Neural crest cell (in vitro differentiated cells): Measurements from ENCODE around the gene FAM171A1. TPM values are rescaled to one million over a fixed set of nuclear protein-coding genes. Genes with fewer than 3 reads are reported as not detected.
"Not testable (repeated sequence)": the region's sequence is repeated elsewhere in the genome, so short reads cannot be mapped to it uniquely, and the experiment has no call there.

Experiments
- DNase-seq: peaks from one replicate; pipeline ENCODE4 v3.0.0; 2021; ENCODE audit warnings: low read depth, mixed read lengths, low spot score
- H3K27ac Mint-ChIP-seq: one replicate; pipeline ENCODE4 v1.8.0; 2021; ENCODE audit warnings: mild to moderate bottlenecking, mixed read lengths; ENCODE audit not compliant: unreplicated experiment
- H3K27me3 Mint-ChIP-seq: 2 replicates; pipeline ENCODE4 v1.8.0; 2021; ENCODE audit warnings: low read depth, mild to moderate bottlenecking, mixed read lengths
- H3K36me3 Mint-ChIP-seq: 2 replicates; pipeline ENCODE4 v1.8.0; 2021; ENCODE audit warnings: low read depth, mild to moderate bottlenecking, mixed read lengths
- H3K4me1 Mint-ChIP-seq: 2 replicates; pipeline ENCODE4 v1.8.0; 2021; ENCODE audit warnings: mixed read lengths
- H3K4me3 Mint-ChIP-seq: one replicate; pipeline ENCODE4 v1.8.0; 2021; ENCODE audit warnings: mild to moderate bottlenecking, mixed read lengths
- H3K9me3 Mint-ChIP-seq: 2 replicates; pipeline ENCODE4 v1.8.0; 2021; ENCODE audit warnings: mixed read lengths
- CTCF ChIP-seq: fragments of 200-600 bp; sonication (generic); conservative IDR thresholded peaks from 2 replicates; pipeline ENCODE4 v1.5.0; 2021; ENCODE audit warnings: antibody characterized with exemption, mild to moderate bottlenecking
- total RNA-seq: library from RNA; stranded (reverse); gene quantifications from 2 replicates; pipeline ENCODE4 v1.2.1, GENCODE V29; 2021

Gene FAM171A1
- total RNA-seq, 1 donor from 2014 or later, result 64.2 TPM

DNA sequence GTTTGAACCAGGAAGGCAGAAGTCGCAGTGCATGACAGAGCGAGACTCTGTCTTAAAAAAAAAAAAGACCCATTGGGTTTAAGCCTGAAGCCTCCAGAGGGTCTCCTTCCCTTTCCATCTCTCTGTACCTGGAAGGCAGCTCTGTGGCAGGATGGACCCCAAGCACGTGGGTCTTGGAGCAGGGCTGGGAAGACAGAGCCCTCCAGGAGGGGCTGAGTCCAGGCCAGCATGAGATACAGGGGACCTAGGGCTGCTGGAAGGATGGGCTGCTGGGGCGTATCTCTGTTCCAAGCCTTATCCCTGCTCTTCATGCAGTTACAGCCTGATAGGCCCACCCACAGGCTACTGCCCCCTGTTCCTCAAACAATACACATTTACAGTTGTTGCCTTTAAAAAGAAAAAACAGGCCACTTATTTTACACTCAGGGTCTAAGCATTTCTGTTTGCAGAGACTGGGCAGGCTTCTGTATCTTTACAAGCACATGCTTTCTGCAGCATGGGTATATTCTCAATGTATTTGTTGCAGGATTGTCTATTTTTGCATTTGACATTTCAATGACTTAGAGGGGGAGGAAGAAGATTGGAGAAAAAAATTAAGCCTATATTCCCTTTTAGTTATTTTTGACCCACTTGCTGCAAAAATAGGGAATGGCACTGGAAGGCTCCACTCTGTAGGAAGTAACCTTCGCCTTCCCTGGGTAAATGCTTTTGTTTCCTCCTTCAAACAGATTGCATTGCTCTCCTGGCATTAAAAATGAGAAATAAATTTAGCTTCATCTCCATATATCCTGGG is 60.1 kb downstream of the FAM171A1 start:
- H3K9me3 Mint-ChIP-seq, result no peaks in the 10 kb centered on the region

DNA sequence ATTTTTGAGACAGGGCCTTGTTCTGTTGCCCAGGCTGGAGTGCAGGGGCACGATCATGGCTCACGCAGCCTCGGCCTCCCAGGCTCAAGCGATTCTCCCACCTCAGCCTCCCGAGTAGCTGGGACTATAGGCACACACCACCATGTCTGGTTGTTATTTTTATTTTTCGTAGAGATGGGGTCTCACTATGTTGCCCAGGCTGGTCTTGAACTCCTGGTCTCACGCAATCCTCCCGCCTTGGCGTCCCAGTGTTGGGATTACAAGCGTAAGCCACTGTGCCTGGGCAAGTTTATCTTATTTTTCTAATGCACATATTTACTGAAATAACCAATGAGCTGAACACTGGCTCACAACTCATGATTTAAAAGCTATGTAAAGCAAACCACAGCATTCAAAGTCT is 61.9 kb downstream of the FAM171A1 start:
- Mint-ChIP-seq H3K27me3 (no peaks in the 10 kb centered on the region), H3K27ac (peak overlapping the region; percentile 29), H3K36me3 (no peaks in the 10 kb centered on the region), H3K4me1 (peaks cover 26% of the 10 kb centered on the region), H3K9me3 (no peaks in the 10 kb centered on the region), H3K4me3 (no peak overlapping the region)
- no peak for TF ChIP-seq CTCF
- DNase-seq, result no peak

More for the DNA sequence above, 60.1 kb downstream of the FAM171A1 start:
- no peak for DNase-seq
- Mint-ChIP-seq H3K27ac (no peak overlapping the region), H3K27me3 (no peaks in the 10 kb centered on the region), H3K36me3 (no peaks in the 10 kb centered on the region), H3K4me3 (no peak overlapping the region), H3K4me1 (peaks cover 37% of the 10 kb centered on the region)
- no peak for TF ChIP-seq CTCF

- H3K36me3 Mint-ChIP-seq, result no peaks in the 10 kb centered on the region
- H3K27ac Mint-ChIP-seq, result no peak overlapping the region
- DNase-seq, result no peak
- H3K4me1 Mint-ChIP-seq, result peaks cover 7% of the 10 kb centered on the region
- H3K27me3 Mint-ChIP-seq, result no peaks in the 10 kb centered on the region
- no peak overlapping the region for H3K4me3 Mint-ChIP-seq
- TF ChIP-seq CTCF, result no peak
- H3K9me3 Mint-ChIP-seq, result no peaks in the 10 kb centered on the region
Measured at GRCh38 chr10:15306735-15307280, 64.3 kb downstream of the FAM171A1 start.

DNA sequence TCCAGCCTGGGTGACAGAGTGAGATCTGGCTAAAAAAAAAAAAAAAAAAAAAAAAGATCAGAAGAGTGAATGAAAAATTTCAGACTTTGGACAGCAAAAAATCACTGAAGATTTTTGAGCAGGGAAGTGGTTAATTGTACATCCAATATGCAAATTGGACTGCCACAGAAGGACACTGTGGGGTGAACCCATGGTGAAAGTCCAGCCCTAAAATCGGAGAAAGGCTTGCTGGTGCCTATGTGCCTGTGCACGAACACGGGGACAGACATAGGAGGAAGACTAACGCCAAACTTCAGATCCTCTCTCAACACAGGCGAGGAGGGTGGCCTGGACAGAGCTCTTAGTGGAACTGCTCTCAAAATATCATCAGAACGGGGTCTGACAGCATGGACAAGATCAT is 65.5 kb downstream of the FAM171A1 start:
- Mint-ChIP-seq H3K36me3 (no peaks in the 10 kb centered on the region), H3K9me3 (no peaks in the 10 kb centered on the region), H3K27me3 (no peaks in the 10 kb centered on the region), H3K27ac (no peak overlapping the region), H3K4me3 (no peak overlapping the region), H3K4me1 (peaks cover 3% of the 10 kb centered on the region)
- no peak for TF ChIP-seq CTCF
- DNase-seq, result no peak

GRCh38 chr10:15305161-15305560 is 65.9 kb downstream of the FAM171A1 start:
- Mint-ChIP-seq H3K4me3 (no peak overlapping the region), H3K4me1 (peaks cover 5% of the 10 kb centered on the region), H3K36me3 (no peaks in the 10 kb centered on the region), H3K27me3 (no peaks in the 10 kb centered on the region), H3K9me3 (no peaks in the 10 kb centered on the region), H3K27ac (no peak overlapping the region)
- DNase-seq, result no peak
- TF ChIP-seq CTCF, result no peak

GRCh38 chr10:15302188-15302956 is 68.7 kb downstream of the FAM171A1 start:
- H3K27ac Mint-ChIP-seq, H3K27me3 Mint-ChIP-seq, H3K9me3 Mint-ChIP-seq, H3K36me3 Mint-ChIP-seq, H3K4me3 Mint-ChIP-seq, DNase-seq, H3K4me1 Mint-ChIP-seq: not testable (repeated sequence)
